Measurements from ENCODE around the gene TMPRSS9. TPM values are rescaled to one million over a fixed set of nuclear protein-coding genes. Genes with fewer than 3 reads are reported as not detected.

The TMPRSS9 gene
- not detected in 3 replicates for polyA plus RNA-seq
- polyA plus RNA-seq (2011; ENCODE audit: low read depth), result not detected
- polyA plus RNA-seq (2011; cell fraction: cytosol; rRNA removed), result not detected in 2 replicates
- not detected in 2 replicates for polyA plus RNA-seq (2011; cell fraction: nucleus; rRNA removed)
- 0.17 and 0.39 TPM in 2 replicates for polyA plus RNA-seq (2012; ENCODE audit: low replicate concordance)
- not detected in 3 replicates for polyA minus RNA-seq
- polyA minus RNA-seq (2011; cell fraction: cytosol; rRNA and poly(A)+ RNA removed), result not detected
- polyA minus RNA-seq (2011; cell fraction: nucleus; rRNA and poly(A)+ RNA removed), result not detected in 2 replicates

DNA sequence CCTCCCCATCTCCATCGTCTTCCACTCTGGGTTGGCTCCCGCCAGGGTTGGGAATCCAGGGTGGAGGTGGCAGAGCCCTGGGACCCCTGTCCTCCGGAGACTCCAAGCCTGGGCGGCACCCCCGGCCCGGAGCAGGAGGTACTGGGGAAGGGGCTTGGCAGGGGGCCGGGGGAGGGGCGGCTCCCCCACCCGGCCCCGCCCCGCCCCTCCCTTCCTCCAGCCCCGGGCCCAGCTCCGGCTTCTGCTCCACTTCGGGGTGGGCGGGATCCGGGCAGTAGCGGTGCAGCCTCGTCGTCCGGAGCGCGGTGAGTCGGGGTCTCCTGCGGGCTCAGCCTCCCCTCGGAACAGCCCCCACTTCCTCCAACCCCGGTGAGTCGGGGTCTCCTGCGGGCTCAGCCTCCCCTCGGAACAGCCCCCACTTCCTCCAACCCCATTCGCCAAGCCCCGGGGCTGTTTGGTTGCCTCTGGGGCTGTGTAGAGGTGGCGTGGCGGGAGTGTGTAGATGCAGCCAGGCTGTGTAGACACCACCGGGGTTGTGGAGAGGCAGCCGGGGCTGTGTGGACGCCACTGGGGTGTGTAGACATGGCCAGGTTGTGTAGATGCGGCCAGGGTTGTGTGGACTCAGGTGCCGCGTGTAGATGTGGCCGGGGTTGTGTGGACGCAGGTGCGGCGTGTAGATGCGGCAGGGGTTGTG, at the start of gene TMPRSS9:
TSS of gene TMPRSS9 (plus strand) at position 274 of the 694 bp plus-strand sequence. CDS start 29,521 bp downstream, outside the sequence.
- Histone ChIP-seq H3K79me2 (ENCODE audit: control insufficient read depth, insufficient read depth, low read length) (no peaks in the 10 kb centered on the region), H3K27me3 (ENCODE audit: control insufficient read depth, extremely low read depth, insufficient read depth, low read length) (peaks cover 40% of the 10 kb centered on the region), H2AFZ (ENCODE audit: control insufficient read depth, low read length) (no peak within 1 kb of the TSS), H4K20me1 (ENCODE audit: control insufficient read depth, extremely low read depth, insufficient read depth, low read length) (peaks cover 3% of the 10 kb centered on the region), H3K9me1 (ENCODE audit: control insufficient read depth, extremely low read depth, insufficient read depth, low read length) (no peaks in the 10 kb centered on the region), H3K9me3 (ENCODE audit: control insufficient read depth, low read depth, low read length) (no peaks in the 10 kb centered on the region), H3K9ac (ENCODE audit: control insufficient read depth, extremely low read depth, insufficient read depth, low read length) (no peak within 1 kb of the TSS), H3K27ac (ENCODE audit: control insufficient read depth, insufficient read depth, low read length) (no peak within 1 kb of the TSS), H3K4me3 (ENCODE audit: control insufficient read depth in 2 of 3, extremely low read depth in 1 of 3, insufficient read depth in 2 of 3, low read depth in 1 of 3, low read length in 3 of 3) (no peak within 1 kb of the TSS), H3K4me1 (ENCODE audit: control insufficient read depth, extremely low read depth, insufficient read depth, low read length) (no peaks in the 10 kb centered on the region), H3K36me3 (ENCODE audit: control insufficient read depth in 2 of 2, extremely low read depth in 1 of 2, insufficient read depth in 2 of 2, low read length in 2 of 2) (no peaks in the 10 kb centered on the region), H3K4me2 (ENCODE audit: control insufficient read depth, extremely low read depth, insufficient read depth, low read depth, low read length) (no peak within 1 kb of the TSS)
- TF ChIP-seq, protein P1, sequence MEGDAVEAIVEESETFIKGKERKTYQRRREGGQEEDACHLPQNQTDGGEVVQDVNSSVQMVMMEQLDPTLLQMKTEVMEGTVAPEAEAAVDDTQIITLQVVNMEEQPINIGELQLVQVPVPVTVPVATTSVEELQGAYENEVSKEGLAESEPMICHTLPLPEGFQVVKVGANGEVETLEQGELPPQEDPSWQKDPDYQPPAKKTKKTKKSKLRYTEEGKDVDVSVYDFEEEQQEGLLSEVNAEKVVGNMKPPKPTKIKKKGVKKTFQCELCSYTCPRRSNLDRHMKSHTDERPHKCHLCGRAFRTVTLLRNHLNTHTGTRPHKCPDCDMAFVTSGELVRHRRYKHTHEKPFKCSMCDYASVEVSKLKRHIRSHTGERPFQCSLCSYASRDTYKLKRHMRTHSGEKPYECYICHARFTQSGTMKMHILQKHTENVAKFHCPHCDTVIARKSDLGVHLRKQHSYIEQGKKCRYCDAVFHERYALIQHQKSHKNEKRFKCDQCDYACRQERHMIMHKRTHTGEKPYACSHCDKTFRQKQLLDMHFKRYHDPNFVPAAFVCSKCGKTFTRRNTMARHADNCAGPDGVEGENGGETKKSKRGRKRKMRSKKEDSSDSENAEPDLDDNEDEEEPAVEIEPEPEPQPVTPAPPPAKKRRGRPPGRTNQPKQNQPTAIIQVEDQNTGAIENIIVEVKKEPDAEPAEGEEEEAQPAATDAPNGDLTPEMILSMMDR (optimal IDR thresholded peaks at IDR 0.05 in 1 of 3, IDR thresholded peaks at IDR 0.05 in 1 of 3, conservative IDR thresholded peaks at IDR 0.05 in 1 of 3; ENCODE audit: extremely low read depth in 1 of 3, insufficient read depth in 2 of 3, low read length in 3 of 3), result no peak
- TF ChIP-seq EZH2 (IDR thresholded peaks at IDR 0.05; ENCODE audit: low read length), result no peak
- DNase-seq (ENCODE audit: low read depth, low spot score), result no peak
- dilution Hi-C loops (cut with MboI; ENCODE audit: extremely low pct_ligation_motif_present, low sequenced_read_pairs), result no loop called here
- no peak for FAIRE-seq

DNA sequence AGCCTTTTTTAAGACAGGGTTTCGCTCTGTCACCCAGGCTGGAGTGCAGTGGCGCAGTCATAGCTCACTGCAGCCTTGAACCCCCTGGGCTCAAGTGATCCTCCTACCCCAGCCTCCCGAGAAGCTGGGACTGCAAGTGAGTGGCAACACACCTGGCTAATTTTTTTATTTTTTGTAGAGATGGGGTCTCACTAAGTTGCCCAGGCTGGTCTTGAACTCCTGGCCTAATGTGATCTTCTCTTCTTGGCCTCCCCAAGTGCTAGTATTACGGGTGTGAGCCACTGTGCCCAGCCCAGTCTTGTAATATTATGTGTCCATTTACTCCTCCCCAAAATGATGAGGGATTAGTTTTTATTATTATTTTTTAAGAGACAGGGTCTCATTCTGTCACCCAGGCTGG, 49.0 kb upstream of the TMPRSS9 start:
- Histone ChIP-seq H2AFZ (ENCODE audit: control insufficient read depth, low read length) (no peak overlapping the region), H3K4me3 (ENCODE audit: control insufficient read depth in 2 of 3, extremely low read depth in 1 of 3, insufficient read depth in 2 of 3, low read depth in 1 of 3, low read length in 3 of 3) (no peak overlapping the region), H4K20me1 (ENCODE audit: control insufficient read depth, extremely low read depth, insufficient read depth, low read length) (no peaks in the 10 kb centered on the region), H3K9me1 (ENCODE audit: control insufficient read depth, extremely low read depth, insufficient read depth, low read length) (no peaks in the 10 kb centered on the region), H3K4me1 (ENCODE audit: control insufficient read depth, extremely low read depth, insufficient read depth, low read length) (no peaks in the 10 kb centered on the region), H3K4me2 (ENCODE audit: control insufficient read depth, extremely low read depth, insufficient read depth, low read depth, low read length) (no peak overlapping the region), H3K36me3 (ENCODE audit: control insufficient read depth in 2 of 2, extremely low read depth in 1 of 2, insufficient read depth in 2 of 2, low read length in 2 of 2) (no peaks in the 10 kb centered on the region), H3K9ac (ENCODE audit: control insufficient read depth, extremely low read depth, insufficient read depth, low read length) (no peak overlapping the region), H3K79me2 (ENCODE audit: control insufficient read depth, insufficient read depth, low read length) (no peaks in the 10 kb centered on the region), H3K27me3 (ENCODE audit: control insufficient read depth, extremely low read depth, insufficient read depth, low read length) (peaks cover 42% of the 10 kb centered on the region), H3K9me3 (ENCODE audit: control insufficient read depth, low read depth, low read length) (no peaks in the 10 kb centered on the region), H3K27ac (ENCODE audit: control insufficient read depth, insufficient read depth, low read length) (no peak overlapping the region)
- DNase-seq (ENCODE audit: low read depth, low spot score), result no peak
- dilution Hi-C loops (cut with MboI; ENCODE audit: extremely low pct_ligation_motif_present, low sequenced_read_pairs), result no loop called here
- no peak for FAIRE-seq
- TF ChIP-seq EZH2 (IDR thresholded peaks at IDR 0.05; ENCODE audit: low read length), result no peak
- TF ChIP-seq, protein P1 (optimal IDR thresholded peaks at IDR 0.05 in 1 of 3, IDR thresholded peaks at IDR 0.05 in 1 of 3, conservative IDR thresholded peaks at IDR 0.05 in 1 of 3; ENCODE audit: extremely low read depth in 1 of 3, insufficient read depth in 2 of 3, low read length in 3 of 3), result no peak
